HL-60 (cell line): ENCODE data around the gene TTC28. TPM values are rescaled to one million over a fixed set of nuclear protein-coding genes. Genes with fewer than 3 reads are reported as not detected.

Experiments
- DNase-seq, 2 experiments: peaks; one replicate each; pipeline ENCODE4 v3.0.0-alpha.2; 2010 to 2020; ENCODE audit warnings: low read depth in 1 of 2, low spot score in 1 of 2
- H3K27ac ChIP-seq: fragments of 250-450 bp; sonication (Bioruptor Pico); replicated peaks from 2 replicates; pipeline ENCODE4 v1.5.1; 2020; ENCODE audit warnings: mild to moderate bottlenecking, moderate library complexity
- H3K27me3 ChIP-seq: fragments of 250-450 bp; sonication (Bioruptor Pico); 2 replicates; pipeline ENCODE4 v1.5.1; 2021; ENCODE audit warnings: mild to moderate bottlenecking, moderate library complexity; ENCODE audit not compliant: insufficient read depth, poor library complexity, severe bottlenecking
- H3K4me3 ChIP-seq: replicated peaks from 2 replicates; pipeline ENCODE4 v1.5.1; 2011; ENCODE audit warnings: mild to moderate bottlenecking, control low read depth, low read length; ENCODE audit not compliant: insufficient read depth
- CTCF ChIP-seq: IDR thresholded peaks from one replicate; pipeline ENCODE4 v1.5.1; 2011; ENCODE audit warnings: low read length, control low read depth, inconsistent platforms; ENCODE audit not compliant: insufficient read depth
- GABPA ChIP-seq: IDR thresholded peaks from 2 replicates; pipeline ENCODE4 v1.6.1; 2012; ENCODE audit warnings: low read depth
- POLR2AphosphoS5 ChIP-seq: IDR thresholded peaks from 2 replicates; pipeline ENCODE4 v1.6.1; 2012; ENCODE audit warnings: low read depth
- REST ChIP-seq: IDR thresholded peaks from 2 replicates; pipeline ENCODE4 v1.6.1; 2012; ENCODE audit warnings: low read depth; ENCODE audit not compliant: insufficient replicate concordance
- SPI1 ChIP-seq: IDR thresholded peaks from 2 replicates; pipeline ENCODE4 v1.6.1; 2012; ENCODE audit warnings: low read depth, mild to moderate bottlenecking, borderline replicate concordance
- microRNA-seq: library from miRNA; unstranded; fragments of <30 nt; microRNA quantifications from one replicate; pipeline ENCODE4, GENCODE V29; 2018

Gene TTC28

GRCh38 chr22:27933186-27933983 is 746.3 kb downstream of the TTC28 start:
- no peaks in the 10 kb centered on the region for H3K27me3 ChIP-seq
- H3K4me3 ChIP-seq, result no peak overlapping the region
- no peak overlapping the region for H3K27ac ChIP-seq
- TF ChIP-seq CTCF (no peak), POLR2AphosphoS5 (no peak), GABPA (no peak), SPI1 (no peak), REST (no peak)
- DNase-seq, result no peak

- no peaks in the 10 kb centered on the region for H3K27me3 ChIP-seq
Measured at GRCh38 chr22:27930331-27931060, 749.1 kb downstream of the TTC28 start.

More at GRCh38 chr22:27930331-27931060, 749.1 kb downstream of the TTC28 start:
- no peak overlapping the region for H3K4me3 ChIP-seq
- DNase-seq, result no peak
- no peak overlapping the region for H3K27ac ChIP-seq
- TF ChIP-seq SPI1, result no peak
- no peak for TF ChIP-seq CTCF
- TF ChIP-seq GABPA, result no peak
- no peak for TF ChIP-seq REST
- TF ChIP-seq POLR2AphosphoS5, result no peak

Small RNA genes lying within 50 kb of the gene (microRNA-seq; reads per million reads assigned to microRNA genes)
- not detected for gene MIR5739
